Measurements from ENCODE around the gene ERLEC1. TPM values are rescaled to one million over a fixed set of nuclear protein-coding genes. Genes with fewer than 3 reads are reported as not detected.
"Not testable (repeated sequence)": the region's sequence is repeated elsewhere in the genome, so short reads cannot be mapped to it uniquely, and the experiment has no call there.

ERLEC1 gene
- total RNA-seq, 2 donors from 2014 or later: 70.3 to 73.2 TPM

GRCh38 chr2:53827398-53828175, 40.7 kb downstream of the ERLEC1 start:
- intact Hi-C loops (cut with DNase I): no loop called here
- H3K9me3 ChIP-seq: no peaks in the 10 kb centered on the region
- no peak overlapping the region for H3K4me3 ChIP-seq
- TF ChIP-seq POLR2AphosphoS5 (IDR thresholded peaks at IDR 0.05) (no peak), POLR2A (IDR thresholded peaks at IDR 0.05) (no peak), CTCF (IDR thresholded peaks at IDR 0.05) (no peak)
- H3K27ac ChIP-seq: peak overlapping the region in 1 of 2 donors; percentile 1
- no peaks in the 10 kb centered on the region for H3K27me3 ChIP-seq (replicated peaks; ENCODE audit: insufficient read depth)
- WGBS: 73% methylated on average over 3 of the region's 3 CpGs
- DNase-seq (ENCODE audit: low spot score): no peak
- no peaks in the 10 kb centered on the region for H3K36me3 ChIP-seq
- H3K4me1 ChIP-seq (replicated peaks): no peaks in the 10 kb centered on the region

GRCh38 chr2:53828331-53828730, 41.5 kb downstream of the ERLEC1 start:
- TF ChIP-seq CTCF (IDR thresholded peaks at IDR 0.05): no peak
- no peak for TF ChIP-seq POLR2AphosphoS5 (IDR thresholded peaks at IDR 0.05)
- no peak for TF ChIP-seq POLR2A (IDR thresholded peaks at IDR 0.05)
- Histone ChIP-seq H3K27me3 (replicated peaks; ENCODE audit: insufficient read depth) (no peaks in the 10 kb centered on the region), H3K36me3 (no peaks in the 10 kb centered on the region), H3K27ac (no peak overlapping the region), H3K4me3 (no peak overlapping the region), H3K9me3 (no peaks in the 10 kb centered on the region), H3K4me1 (replicated peaks) (no peaks in the 10 kb centered on the region)
- 97% methylated on average over 4 of the region's 4 CpGs for WGBS
- no peak for DNase-seq (ENCODE audit: low spot score)
- intact Hi-C loops (cut with DNase I): no loop called here

GRCh38 chr2:53829273-53829979, 42.6 kb downstream of the ERLEC1 start:
- H3K4me1 ChIP-seq (replicated peaks): no peaks in the 10 kb centered on the region
- H3K4me3 ChIP-seq: no peak overlapping the region
- H3K27me3 ChIP-seq (replicated peaks; ENCODE audit: insufficient read depth): no peaks in the 10 kb centered on the region
- no peaks in the 10 kb centered on the region for H3K36me3 ChIP-seq
- no peaks in the 10 kb centered on the region for H3K9me3 ChIP-seq
- no peak overlapping the region for H3K27ac ChIP-seq
- no peak for TF ChIP-seq POLR2A (IDR thresholded peaks at IDR 0.05)
- no peak for TF ChIP-seq POLR2AphosphoS5 (IDR thresholded peaks at IDR 0.05)
- TF ChIP-seq CTCF (IDR thresholded peaks at IDR 0.05): no peak
- intact Hi-C loops (cut with DNase I): no loop called here
- WGBS: 86% methylated on average over 11 of the region's 11 CpGs
- no peak for DNase-seq (ENCODE audit: low spot score)

- WGBS: 79% methylated on average over 4 of the region's 4 CpGs
- H3K9me3 ChIP-seq; H3K4me1 ChIP-seq (replicated peaks); intact Hi-C loops (cut with DNase I); H3K27ac ChIP-seq; DNase-seq (ENCODE audit: low spot score); H3K36me3 ChIP-seq; H3K4me3 ChIP-seq; H3K27me3 ChIP-seq (replicated peaks; ENCODE audit: insufficient read depth): not testable (repeated sequence)
Measured at GRCh38 chr2:53829980-53830290, 43.1 kb downstream of the ERLEC1 start.

GRCh38 chr2:53840580-53840979, 53.7 kb downstream of the ERLEC1 start:
- 47% methylated on average over 1 of the region's 1 CpG for WGBS
- intact Hi-C loops (cut with DNase I): no loop called here
- no peaks in the 10 kb centered on the region for H3K36me3 ChIP-seq

GRCh38 chr2:53841651-53842050, 54.8 kb downstream of the ERLEC1 start:
- H3K4me1 ChIP-seq (replicated peaks); H3K9me3 ChIP-seq; intact Hi-C loops (cut with DNase I); H3K4me3 ChIP-seq; DNase-seq (ENCODE audit: low spot score); H3K27ac ChIP-seq; H3K36me3 ChIP-seq; H3K27me3 ChIP-seq (replicated peaks; ENCODE audit: insufficient read depth): not testable (repeated sequence)
- 91% methylated on average over 7 of the region's 7 CpGs for WGBS

More at GRCh38 chr2:53840580-53840979, 53.7 kb downstream of the ERLEC1 start:
- Histone ChIP-seq H3K9me3 (no peaks in the 10 kb centered on the region), H3K27me3 (replicated peaks; ENCODE audit: insufficient read depth) (no peaks in the 10 kb centered on the region), H3K27ac (no peak overlapping the region), H3K4me3 (no peak overlapping the region), H3K4me1 (replicated peaks) (no peaks in the 10 kb centered on the region)
- TF ChIP-seq CTCF (IDR thresholded peaks at IDR 0.05) (no peak), POLR2A (IDR thresholded peaks at IDR 0.05) (no peak), POLR2AphosphoS5 (IDR thresholded peaks at IDR 0.05) (no peak)
- no peak for DNase-seq (ENCODE audit: low spot score)

All from prostate gland (tissue), 2 donors.